AG04450 (cell line): Measurements from ENCODE around the gene PCDHA1. TPM values are rescaled to one million over a fixed set of nuclear protein-coding genes. Genes with fewer than 3 reads are reported as not detected.
"Not testable (repeated sequence)": the region's sequence is repeated elsewhere in the genome, so short reads cannot be mapped to it uniquely, and the experiment has no call there.

Experiments used
- CTCF ChIA-PET: fragments of 300-600, 350-600 bp; formaldehyde crosslinking; extraction: SDS; loops from one replicate; lab custom pipeline; 2022; ENCODE audit warnings: antibody characterized with exemption, inconsistent platforms; lab: Charles Lee
- POLR2A ChIA-PET: fragments of 350-600 bp; formaldehyde crosslinking; extraction: SDS; loops from one replicate; lab custom pipeline; 2021; ENCODE audit warnings: antibody characterized with exemption, inconsistent platforms; lab: Yijun Ruan, JAX
- DNase-seq: peaks from one replicate; pipeline ENCODE4 v3.0.0-alpha.2; 2011; ENCODE audit warnings: low read depth, low spot score
- H3K27ac ChIP-seq: one replicate; pipeline ENCODE4 v1.5.1; 2012; ENCODE audit warnings: low read depth, low read length, control low read depth
- H3K27me3 ChIP-seq: one replicate; pipeline ENCODE4 v1.6.0; 2012; ENCODE audit warnings: low read length; ENCODE audit not compliant: control insufficient read depth, insufficient read depth
- H3K4me3 ChIP-seq: 2 replicates; pipeline ENCODE4 v1.5.1; 2011; ENCODE audit warnings: mild to moderate bottlenecking, low read depth, low read length, control low read depth
- H3K9me3 ChIP-seq: 2 replicates; pipeline ENCODE4 v1.5.1; 2012; ENCODE audit warnings: low read length; ENCODE audit not compliant: control insufficient read depth, insufficient read depth
- CTCF ChIP-seq: IDR thresholded peaks from 2 replicates; pipeline ENCODE4 v1.5.1; 2011; ENCODE audit warnings: low read depth, low read length, control low read depth, inconsistent platforms
- polyA plus RNA-seq: library from polyadenylated mRNA; depleted of rRNA; stranded (reverse); fragments of >200 nt; gene quantifications from 2 replicates; pipeline ENCODE4 v1.2.3, GENCODE V29; 2011

PCDHA1 gene
- polyA plus RNA-seq, 1 experiment = 0.09 TPM

GRCh38 chr5:140833993-140834392, 48.1 kb downstream of the PCDHA1 start, which contains the start of gene PCDHA7:
Gene PCDHA7, plus strand, starts transcription at chr5:140834269. Its CDS starts 115 bp downstream, at chr5:140834384.
- no peaks in the 10 kb centered on the region for H3K27me3 ChIP-seq
- ChIA-PET CTCF (no interaction called here), POLR2A (no interaction called here)
- no peak within 1 kb of the TSS for H3K27ac ChIP-seq
- DNase-seq = no peak
- peaks cover 42% of the 10 kb centered on the region for H3K9me3 ChIP-seq
- H3K4me3 ChIP-seq = no peak within 1 kb of the TSS
- TF ChIP-seq CTCF = no peak

GRCh38 chr5:140834439-140835008, 48.6 kb downstream of the PCDHA1 start:
- DNase-seq, H3K27ac ChIP-seq, POLR2A ChIA-PET, H3K27me3 ChIP-seq, H3K4me3 ChIP-seq, CTCF ChIA-PET: not testable (repeated sequence)
- H3K9me3 ChIP-seq = peaks cover 37% of the 10 kb centered on the region

GRCh38 chr5:140835622-140836510, 49.9 kb downstream of the PCDHA1 start:
- H3K4me3 ChIP-seq = no peak overlapping the region
- H3K27ac ChIP-seq = no peak overlapping the region
- CTCF ChIA-PET = no interaction called here
- POLR2A ChIA-PET = no interaction called here
- H3K9me3 ChIP-seq = peaks cover 29% of the 10 kb centered on the region
- TF ChIP-seq CTCF = no peak
- no peaks in the 10 kb centered on the region for H3K27me3 ChIP-seq
- DNase-seq = no peak

GRCh38 chr5:140840978-140841962, 55.3 kb downstream of the PCDHA1 start, which contains the start of gene PCDHA8:
Gene PCDHA8, plus strand, starts transcription at chr5:140841187. Its CDS starts 135 bp downstream, at chr5:140841322.
- no peaks in the 10 kb centered on the region for H3K27me3 ChIP-seq
- H3K9me3 ChIP-seq = peaks cover 36% of the 10 kb centered on the region
- ChIA-PET CTCF (no interaction called here), POLR2A (no interaction called here)
- no peak for TF ChIP-seq CTCF
- no peak within 1 kb of the TSS for H3K4me3 ChIP-seq
- H3K27ac ChIP-seq = no peak within 1 kb of the TSS
- no peak for DNase-seq
